AG20443 (cell line): ENCODE data around the gene TYK2.
"Not testable (repeated sequence)": the region's sequence is repeated elsewhere in the genome, so short reads cannot be mapped to it uniquely, and the experiment has no call there.

ENCODE experiments used
- DNase-seq: peaks from one replicate; pipeline ENCODE4 v3.0.0; 2012; ENCODE audit warnings: low spot score, mixed read lengths

Gene TYK2

DNA sequence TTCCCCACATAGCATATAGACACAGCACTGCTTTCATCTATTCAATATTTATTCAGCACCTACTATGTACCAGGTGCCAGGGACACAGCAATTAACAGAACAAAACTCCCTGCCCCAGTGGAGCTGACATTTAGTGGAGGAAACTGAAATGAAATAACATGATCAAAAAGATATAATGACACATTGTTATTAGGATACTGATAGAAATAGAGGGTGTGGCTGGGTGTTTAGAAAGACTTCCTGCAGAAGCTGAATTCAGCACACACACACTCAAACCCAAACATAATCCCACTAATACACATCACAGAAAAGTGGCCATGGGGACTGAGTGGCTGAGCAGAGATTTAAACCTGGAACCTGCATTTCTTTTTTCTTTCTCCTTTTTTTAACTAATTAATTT lies 26.7 kb upstream of the TYK2 start:
- no peak for DNase-seq

DNA sequence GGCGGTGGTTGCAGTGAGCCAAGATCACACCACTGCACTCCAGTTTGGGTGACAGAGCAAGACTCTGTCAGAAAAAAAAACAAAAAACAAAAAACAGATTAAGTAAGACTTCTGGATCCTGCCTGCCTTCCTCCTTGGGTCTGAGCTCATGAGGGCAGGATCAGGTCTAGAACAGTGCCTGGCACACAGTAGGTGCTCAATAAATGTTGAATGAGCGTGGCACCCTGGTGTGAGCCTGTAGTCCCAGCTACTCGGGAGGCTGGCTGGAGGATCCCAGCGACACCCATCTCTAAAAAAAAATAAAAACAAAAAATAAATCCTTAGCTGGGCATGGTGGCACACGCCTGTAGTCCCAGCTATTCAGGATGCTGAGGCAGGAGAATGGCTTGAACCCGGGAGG lies 25.8 kb upstream of the TYK2 start:
- DNase-seq: no peak

DNA sequence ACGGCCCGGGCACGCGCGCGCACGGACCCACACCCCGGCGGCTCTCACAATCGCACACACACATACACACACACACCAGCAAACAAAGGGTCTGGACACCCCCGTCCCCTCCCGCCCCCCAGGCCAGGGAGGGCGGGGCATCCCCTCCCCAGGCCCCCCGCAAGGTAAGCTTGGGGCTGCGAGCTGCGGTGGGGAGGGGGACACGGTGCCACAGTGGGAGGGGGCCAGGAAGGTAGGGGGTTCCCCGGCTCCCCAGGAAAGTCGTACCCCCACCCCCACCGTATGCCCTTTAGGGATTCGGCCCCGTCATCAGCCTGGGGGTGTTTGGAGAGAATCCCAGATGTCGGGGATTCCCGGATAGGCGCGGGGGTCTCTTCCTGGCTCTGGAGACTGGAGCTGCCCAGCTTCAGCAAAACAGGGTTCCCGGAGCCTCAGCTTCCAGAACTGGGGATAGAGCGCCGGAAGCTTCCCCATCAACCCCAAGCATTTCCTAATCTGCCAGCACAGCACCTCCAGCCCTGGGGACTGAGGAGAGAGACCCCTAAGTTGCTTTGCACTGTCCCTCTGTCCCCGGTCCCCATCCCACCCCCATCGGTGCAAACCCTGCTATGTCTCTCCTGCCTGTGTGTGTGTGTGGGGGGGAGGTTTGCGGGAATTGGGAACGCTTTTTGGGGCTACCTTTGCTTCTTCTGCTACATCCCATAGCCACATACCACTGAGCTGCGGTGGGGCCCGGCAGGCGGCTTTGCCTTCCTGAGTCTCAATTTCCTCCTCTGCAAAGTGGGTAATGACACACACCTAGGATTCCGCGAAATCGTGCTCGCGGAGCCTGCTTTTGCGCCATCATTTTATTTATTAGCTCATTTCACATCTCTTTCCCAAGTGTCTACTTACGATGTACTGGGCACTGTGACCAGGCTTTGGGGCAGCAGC lies 24.8 kb upstream of the TYK2 start:
- DNase-seq: no peak

DNA sequence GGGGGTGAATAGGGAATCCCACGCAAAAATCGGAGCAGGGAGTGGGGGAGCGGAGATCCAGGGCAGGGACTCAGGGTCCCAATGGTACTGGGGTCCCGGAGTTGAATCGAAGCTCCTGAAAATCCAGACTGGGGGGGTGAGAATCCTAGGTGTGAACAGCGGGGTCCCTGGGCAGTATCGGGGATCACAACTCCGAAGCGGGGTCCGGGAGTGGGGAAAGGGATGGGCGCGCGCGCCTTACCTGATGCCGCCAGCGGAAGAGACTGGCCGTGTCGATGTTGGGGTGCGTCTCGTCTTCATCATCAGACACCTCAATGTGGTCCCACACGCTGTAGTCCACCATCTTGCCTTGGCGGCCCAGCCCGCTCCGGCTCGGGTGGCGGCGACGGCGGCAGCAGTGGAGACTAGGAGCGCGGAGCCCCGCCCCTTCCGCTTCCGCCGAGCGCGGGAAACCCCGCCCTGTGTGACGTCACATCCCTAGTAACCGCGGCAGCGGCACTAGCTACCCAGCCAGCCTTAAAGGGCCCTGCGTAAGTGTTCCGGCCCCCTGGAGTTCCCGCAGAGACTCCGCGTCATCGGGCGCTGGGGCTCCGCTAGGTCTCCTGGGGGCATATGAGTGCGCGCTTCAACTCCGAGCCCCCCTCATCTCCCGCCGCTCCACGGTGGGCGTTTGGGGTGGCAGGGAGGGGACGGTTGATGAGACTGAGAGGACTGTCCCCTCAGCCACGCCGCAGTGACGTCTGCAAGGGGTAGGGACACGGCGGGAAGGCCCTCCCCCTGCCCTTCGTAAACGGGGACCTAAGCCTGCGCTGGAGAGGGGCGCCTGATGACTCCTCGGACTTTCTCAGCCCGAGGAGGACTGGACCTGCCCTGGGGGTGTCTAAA lies 23.0 kb upstream of the TYK2 start, which contains the start of gene CDC37:
Gene CDC37, minus strand, starts transcription at position 406 of the 885 bp plus-strand sequence. Its CDS starts 63 bp downstream, at position 343.
- peak; percentile 99 for DNase-seq

DNA sequence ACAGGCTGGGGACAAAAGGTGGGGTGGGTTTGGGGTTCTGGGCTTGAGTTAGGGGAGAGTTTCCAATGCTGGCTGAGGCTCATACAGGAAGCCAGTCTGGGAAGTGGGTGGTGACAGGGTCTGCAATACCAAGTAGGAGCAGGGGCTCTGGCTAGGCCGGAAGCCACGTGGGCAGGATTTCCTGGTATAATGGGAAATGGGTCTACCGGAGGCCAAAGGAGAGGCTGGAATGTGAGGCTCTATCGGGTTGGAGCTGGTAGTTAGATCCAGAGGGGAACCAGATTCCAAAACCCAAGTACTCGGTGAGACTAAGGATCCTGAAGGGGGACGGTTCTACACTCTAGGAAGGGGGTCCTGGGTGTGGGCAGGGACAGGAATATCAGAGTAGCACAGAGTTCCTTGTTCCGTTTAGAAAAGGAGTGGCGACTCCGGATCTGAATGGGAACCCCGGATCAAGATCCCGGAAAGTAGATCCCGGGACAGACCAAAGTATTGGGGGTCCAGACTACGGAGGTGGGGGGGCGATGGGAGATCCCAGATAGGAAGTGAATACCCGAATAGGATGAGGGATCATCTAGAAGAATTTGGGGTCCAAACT lies 22.2 kb upstream of the TYK2 start:
- no peak for DNase-seq

DNA sequence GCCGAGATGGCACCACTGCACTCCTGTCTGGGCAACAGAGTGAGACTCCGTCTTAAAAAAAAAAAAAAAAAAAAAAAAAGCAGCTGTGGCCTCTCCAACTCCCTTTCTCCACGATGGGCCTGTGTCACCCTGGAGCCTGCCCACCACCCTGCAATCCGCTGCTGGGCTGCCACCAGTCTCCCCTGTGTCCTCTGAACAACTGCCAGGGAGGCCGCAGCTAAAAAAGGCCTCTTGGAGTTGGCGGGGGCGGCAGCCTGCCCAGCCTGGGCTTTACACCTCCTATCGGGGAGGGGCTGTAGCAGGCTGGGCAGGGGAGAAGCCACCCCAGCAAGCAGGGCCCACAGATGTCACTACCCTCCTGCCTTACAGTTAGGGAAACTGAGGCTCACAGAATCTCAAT lies 19.5 kb upstream of the TYK2 start:
- no peak for DNase-seq

DNA sequence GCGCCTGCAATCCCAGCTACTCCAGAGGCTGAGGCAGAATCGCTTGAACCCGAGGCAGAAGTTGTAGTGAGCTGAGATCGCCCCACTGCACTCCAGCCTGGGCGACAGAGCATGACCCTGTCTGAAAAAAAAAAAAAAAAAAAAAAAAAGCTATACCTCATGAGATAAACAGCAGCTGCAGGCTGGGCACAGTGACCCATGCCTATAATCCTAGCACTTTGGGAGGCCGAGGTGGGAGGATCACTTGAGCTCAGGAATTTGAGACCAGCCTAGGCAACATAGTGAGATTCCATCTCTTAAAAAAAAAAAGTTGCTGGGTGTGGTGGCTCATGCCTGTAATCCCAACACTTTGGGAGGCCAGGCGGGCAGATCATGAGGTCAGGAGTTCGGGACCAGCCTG lies 19.0 kb upstream of the TYK2 start:
- not testable (repeated sequence) for DNase-seq

DNA sequence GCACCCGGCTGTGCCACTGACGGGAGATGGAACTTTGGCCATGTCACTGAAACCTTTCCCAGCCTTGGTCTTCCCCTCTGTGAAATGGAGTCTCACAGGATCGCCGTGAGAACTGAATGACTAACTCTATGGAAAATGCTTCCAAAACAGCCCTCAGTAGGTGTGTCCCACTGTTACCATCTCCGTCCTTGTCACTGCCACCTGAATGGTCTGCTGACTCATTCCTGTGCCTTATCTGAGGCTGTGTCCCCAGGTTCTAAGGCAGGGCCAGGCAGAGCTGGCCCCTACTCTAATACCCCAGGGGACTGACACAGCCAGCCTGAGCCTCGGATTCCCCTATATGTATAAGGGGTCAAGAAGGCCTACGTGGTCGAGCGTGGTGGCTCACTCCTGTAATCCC lies 18.4 kb upstream of the TYK2 start:
- DNase-seq: no peak

DNA sequence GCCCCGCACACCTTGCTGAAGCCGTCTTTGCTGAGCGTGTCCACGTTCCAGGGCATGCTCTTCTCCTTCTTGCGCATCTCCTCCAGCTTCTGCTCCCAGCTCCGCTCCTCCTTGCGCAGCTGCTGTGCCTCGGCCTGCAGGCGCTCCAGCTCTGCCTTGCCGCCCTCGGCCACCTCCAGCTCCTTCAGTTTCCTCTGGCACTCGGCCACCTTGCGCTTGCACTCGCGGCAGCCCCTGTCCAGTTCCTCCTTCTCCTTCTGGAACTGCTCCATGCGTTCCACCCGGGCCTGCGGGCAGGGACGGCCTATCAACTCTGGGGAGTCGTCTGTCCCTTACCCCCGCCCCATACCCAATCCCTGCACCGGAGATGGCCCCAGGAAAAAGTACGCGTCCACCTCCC lies 15.5 kb upstream of the TYK2 start:
- DNase-seq: no peak

DNA sequence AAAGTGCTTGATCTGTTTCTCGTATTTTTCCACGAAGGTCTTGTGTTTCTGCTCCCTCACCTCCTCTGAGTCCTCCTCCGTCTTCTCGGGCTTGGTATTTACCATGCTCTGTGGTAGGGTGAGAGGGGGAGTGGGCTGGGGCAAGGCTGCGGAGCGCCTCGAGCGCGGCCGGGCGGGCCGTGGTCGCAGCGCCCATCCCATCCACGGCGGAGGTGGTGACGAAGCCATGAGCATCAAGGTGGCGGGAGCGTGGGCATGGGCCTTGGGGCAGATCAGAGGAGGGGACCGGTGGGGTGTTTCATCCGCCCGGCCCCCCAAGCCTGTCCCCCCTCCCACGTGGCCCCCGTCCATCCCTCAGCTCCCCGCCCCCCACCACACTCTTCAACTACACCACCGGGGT lies 15.1 kb upstream of the TYK2 start:
- no peak for DNase-seq

DNA sequence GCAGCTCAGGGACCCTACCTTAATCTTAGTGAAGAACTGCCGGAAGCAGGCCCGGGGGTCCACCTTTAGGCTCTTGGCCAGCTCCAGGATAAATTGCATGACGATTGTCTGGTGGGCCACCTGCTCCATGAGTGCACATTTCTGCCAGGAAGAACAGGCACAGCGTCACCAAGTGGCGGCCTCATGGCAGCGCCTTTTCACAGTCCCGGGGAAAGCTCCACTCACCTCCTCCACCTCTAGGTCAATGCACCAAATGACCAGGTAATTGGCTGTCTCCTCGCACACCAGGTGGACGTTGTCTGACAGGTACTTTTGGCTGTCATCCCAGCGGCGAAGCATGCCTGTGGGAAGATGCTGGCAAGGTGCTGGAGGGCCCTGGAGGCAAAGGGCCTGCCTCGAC lies 14.6 kb upstream of the TYK2 start:
- no peak for DNase-seq

DNA sequence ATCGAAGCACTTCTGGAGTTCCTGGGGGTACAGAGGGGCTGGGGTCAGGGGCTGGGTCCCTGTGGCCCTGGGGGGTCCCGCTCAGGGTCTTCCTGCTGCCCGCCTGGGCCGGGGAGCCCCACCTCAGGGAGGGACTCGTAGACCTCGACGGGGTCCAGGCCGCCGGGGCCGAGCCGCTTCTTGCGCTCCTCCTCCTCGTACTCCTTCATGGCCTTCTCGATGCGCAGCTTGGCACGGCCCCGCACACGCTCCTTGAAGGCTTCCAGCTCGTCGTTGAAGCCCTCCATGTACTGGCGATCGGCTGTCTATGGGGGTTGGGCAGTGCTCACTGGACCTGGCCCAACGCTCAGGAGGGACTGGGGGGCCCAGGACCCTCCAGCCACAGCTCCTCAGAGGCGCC lies 12.8 kb upstream of the TYK2 start:
- no peak for DNase-seq

DNA sequence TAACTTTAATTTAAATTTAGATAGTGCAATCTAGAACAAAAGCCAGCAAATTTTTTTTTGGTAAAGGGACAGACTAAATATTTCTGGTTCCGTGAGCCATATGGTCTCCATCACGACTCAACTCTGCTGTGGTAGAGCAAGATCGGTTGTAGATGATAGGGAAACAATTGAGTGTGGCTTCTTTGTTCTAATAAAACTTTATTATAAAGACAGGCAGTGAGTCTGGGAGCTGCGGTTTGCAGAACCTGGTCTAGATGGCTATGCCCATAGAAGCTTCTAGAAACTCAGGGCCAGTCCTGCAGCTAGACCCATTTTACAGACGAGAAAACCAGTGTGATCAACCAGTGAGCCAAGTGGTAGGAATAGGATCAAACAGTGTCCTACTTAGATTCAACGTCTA lies 11.7 kb upstream of the TYK2 start:
- DNase-seq: no peak

DNA sequence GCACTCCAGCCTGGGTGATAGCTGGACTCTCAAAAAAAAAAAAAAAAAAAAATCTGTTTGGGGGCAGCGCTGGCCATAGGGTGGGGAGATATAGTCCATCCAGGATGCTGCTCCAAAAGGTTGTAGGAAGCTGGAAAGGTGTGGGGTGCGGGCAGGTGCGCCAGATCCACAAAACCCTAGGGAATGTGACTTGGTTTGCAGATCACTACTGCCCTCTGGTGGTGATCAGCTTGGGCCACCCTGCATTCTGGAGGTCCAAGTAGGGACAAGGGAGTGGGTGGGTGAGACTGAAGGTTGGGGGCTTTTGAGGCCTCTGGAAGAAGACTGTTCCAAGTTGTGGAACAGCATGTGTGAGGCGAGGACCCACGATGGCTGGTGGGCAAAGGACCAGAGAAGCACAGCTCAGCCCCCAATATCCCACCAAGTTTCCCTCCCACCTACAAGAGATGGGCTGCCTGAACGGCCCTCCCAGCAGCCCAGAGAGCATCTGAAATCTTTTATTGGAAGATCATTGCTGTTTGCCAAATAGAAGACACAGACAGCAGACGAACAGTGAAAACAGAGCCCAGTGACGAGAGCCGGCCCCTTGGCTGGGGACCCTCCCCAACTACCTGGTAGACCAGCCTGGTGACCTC lies 10.4 kb upstream of the TYK2 start:
- DNase-seq: peak; percentile 76

DNA sequence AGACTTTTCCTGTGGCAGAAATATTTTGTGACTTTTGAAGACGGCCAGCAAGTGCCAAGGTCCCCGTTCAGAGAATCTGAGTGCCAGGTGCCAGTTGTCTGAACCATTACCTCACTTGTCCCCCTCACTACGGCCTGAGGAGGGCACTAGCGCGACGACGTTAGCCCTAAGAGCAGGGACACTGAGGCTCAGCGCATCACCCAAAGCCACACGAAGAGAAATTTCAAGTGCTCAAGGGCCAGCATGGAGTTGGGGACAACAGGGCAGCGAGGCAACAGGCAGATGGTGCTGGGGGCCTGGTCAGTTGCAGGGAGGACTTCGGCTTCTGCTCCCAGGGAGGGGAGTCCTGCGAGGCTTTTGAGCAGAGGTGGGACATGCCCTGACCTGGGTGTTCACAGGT lies 9.5 kb upstream of the TYK2 start:
- no peak for DNase-seq

DNA sequence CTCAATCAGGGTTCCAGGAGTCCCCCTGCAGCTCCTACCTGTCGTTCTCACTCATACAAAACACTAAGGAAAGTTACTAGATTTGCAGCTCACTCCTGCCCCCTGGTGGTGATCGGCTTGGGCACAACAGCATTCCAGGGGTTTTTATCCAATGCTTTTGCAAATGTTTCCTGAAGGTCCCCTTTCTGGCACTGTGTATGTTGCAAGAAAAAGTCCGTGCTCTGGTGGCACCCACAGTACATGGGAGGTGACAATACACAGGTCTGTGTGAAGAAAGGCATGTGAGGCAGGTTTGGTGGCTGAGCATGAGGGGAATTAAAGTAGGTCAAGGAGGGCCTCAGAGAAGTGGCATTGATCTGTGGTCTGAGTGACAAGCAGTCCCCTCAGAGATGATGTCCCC lies 8.6 kb upstream of the TYK2 start:
- DNase-seq: peak; percentile 75

DNA sequence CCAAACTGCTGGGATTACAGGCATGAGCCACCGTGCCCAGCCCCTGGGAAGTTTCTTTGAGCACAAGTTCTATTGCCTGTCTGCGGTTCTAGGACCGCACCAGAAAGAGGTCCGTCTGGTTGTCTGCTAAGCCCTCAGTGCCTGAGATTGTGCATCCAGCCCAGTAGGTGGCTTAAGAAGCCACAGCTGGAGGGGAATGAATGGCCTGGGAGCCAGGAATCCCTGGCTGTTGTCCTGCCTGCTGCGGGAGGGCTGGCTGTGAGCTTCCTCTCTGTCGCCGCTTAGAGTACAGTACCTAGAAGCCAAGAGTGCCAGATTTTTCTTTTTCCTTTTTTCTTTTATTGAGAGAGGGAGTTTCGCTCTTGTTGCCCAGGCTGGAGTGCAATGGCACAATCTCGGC lies 4.2 kb upstream of the TYK2 start:
- DNase-seq: no peak

DNA sequence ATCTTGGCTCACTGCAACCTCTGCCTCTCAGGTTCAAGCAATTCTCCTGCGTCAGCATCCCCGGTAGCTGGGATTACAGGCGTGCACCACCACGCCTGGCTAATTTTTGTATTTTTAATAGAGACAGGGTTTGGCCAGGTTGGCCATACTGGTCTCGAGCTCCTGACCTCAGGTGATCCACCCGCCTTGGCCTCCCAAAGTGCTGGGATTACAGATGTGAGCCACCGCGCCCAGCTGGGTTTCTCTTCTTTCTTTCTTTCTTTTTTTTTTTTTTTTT lies 2.8 kb upstream of the TYK2 start:
- not testable (repeated sequence) for DNase-seq

DNA sequence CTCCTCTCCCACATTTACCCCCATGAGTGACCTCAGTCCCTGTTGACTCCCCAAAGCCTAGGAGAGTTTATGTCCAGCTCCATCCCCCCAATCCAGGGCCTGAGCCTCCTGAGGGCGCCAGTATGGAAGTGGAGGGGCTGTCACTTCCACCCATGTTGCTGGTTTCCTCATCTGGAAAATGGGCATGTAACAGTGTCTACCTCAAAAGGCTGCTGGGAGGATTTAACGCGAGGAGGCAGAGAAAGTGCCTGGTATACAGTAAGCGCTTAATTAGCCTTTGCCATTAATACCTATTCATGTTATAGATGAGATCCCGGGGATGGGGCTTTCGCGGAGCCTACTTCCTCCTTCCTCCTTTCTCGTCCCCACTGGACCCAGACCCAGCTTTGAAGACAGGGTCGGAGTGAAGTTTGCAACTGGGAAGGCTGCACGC lies 476 bp downstream of the TYK2 start:
- no peak for DNase-seq

DNA sequence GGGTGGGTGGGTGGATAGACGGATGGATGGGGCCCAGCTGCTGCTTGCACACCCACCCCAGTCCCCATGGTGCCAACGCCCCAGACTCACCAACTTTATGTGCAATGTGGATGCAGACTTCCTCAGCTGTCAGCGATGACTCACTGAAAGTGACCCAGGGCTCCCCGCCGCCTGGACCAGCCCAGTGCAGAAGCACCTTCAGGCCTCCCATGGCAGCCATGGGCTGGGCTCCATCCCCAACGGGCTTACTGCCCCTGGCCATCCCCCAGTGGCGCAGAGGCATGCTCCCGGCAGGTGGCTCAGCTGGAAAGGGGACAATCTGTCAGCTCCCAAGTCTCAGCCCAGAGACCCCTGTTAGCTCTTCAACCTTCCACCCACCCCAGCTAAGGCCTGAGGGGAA lies 2.2 kb downstream of the TYK2 start:
- DNase-seq: no peak

DNA sequence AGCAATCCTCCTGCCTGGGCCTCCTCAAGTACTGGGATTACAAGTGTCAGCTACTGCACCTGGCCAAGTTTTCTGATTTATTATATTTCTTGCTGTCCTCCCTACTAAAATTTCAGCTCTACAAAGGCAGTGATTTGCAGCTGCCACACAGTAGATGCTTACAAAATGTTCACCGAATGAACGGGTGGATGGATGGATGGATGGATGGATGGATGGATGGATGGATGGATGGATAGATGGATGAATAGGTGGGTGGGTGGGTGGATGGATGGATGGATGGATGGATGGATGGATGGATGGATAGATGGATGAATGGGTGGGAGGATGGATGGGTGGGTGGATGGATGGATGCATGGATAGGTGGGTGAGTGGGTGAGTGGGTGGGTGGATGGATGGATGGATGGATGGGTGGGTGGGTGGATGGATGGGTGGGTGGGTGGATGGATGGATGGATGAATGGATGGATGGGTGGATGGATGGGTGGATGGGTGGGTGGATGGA lies 3.2 kb downstream of the TYK2 start:
- DNase-seq: not testable (repeated sequence)

DNA sequence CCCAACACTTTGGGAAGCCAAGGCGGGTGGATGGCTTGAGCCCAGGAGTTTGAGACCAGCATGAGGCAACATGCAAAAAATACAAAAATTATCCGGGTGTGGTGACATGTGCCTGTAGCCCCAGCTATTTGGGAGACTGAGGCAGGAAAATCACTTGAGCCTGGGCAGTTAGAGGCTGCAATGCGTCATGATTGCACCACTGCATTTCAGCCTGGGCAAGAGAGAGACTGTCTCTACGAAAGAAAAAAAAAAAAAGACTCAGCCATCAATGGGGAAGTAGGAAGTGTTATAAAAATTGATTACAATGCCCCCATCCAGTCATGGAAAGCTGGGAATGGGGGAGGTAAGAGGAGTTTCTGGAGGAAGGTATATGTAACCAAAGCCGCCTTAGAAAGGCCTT lies 5.4 kb downstream of the TYK2 start:
- DNase-seq: no peak
